T-helper 17 cell (primary cell): ENCODE results near the gene USP34. TPM values are rescaled to one million over a fixed set of nuclear protein-coding genes. Genes with fewer than 3 reads are reported as not detected.
"Not testable (repeated sequence)": the region's sequence is repeated elsewhere in the genome, so short reads cannot be mapped to it uniquely, and the experiment has no call there.

Experiments used
- ATAC-seq: fragments of 150-1000 bp; cut with Tn5 transposase; 2 replicates; pipeline ENCODE4 v1.10.0; 2021; ENCODE audit warnings: mild to moderate bottlenecking, moderate library complexity
- DNase-seq, 3 donors: peaks; one replicate each; pipeline versions ENCODE4 v3.0.0 to v3.0.0-alpha.2; 2020 to 2021
- H3K9me3 ChIP-seq: one replicate; pipeline ENCODE4 v1.7.0; 2013; ENCODE audit warnings: low read length, mild to moderate bottlenecking; ENCODE audit not compliant: control insufficient read depth, poor library complexity, severe bottlenecking
- H3K27ac Mint-ChIP-seq: one replicate; pipeline ENCODE4 v1.8.0; 2022; ENCODE audit warnings: mild to moderate bottlenecking, moderate library complexity, mixed read lengths
- H3K27me3 Mint-ChIP-seq: one replicate; pipeline ENCODE4 v1.8.0; 2022; ENCODE audit warnings: mixed read lengths
- H3K36me3 Mint-ChIP-seq: one replicate; pipeline ENCODE4 v1.8.0; 2022; ENCODE audit warnings: low read depth, mixed read lengths
- H3K4me1 Mint-ChIP-seq: one replicate; pipeline ENCODE4 v1.8.0; 2022; ENCODE audit warnings: mild to moderate bottlenecking, mixed read lengths
- H3K4me3 Mint-ChIP-seq: one replicate; pipeline ENCODE4 v1.8.0; 2022; ENCODE audit warnings: mild to moderate bottlenecking, moderate library complexity, mixed read lengths
- total RNA-seq, 4 donors: library from RNA in 2 of 4; stranded (reverse) in 2 of 4; gene quantifications; one replicate each; pipeline ENCODE4 v1.2.3 and lab custom pipeline; 2022 to 2026

The USP34 gene
- total RNA-seq, 2 donors from 2014 or later: 148 to 170 TPM

DNA sequence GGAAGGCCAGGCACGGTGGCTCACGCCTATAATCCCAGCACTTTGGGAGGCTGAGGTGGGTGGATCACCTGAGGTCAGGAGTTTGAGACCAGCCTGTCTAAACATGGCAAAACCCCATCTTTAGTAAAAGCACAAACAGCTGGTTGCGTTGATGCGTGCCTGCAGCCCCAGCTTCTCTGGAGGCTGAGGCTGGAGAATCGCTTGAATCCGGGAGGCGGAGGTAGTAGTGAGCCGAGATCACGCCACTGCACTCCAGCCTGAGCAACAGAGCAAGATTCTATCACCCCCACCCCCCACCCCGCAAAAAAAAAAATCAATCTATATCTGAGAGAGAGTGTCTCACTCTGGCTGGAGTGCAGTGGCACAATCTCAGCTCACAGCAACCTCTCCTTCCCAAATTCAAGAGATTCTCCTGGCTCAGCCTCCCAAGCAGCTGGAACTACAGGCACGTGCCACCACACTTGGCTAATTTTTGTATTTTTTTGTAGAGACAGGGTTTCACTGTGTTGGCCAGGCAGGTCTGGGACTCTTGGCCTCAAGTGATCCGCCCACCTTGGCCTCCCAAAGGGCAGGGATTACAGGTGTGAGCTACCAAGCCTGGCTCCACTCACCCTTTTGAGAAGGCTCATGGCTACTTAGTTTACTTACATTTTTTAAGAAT, 6.2 kb upstream of the USP34 start:
- not testable (repeated sequence) for H3K4me3 Mint-ChIP-seq, H3K4me1 Mint-ChIP-seq, H3K9me3 ChIP-seq, H3K27me3 Mint-ChIP-seq, ATAC-seq, H3K36me3 Mint-ChIP-seq, DNase-seq
- H3K27ac Mint-ChIP-seq: peak overlapping the region; percentile 29

DNA sequence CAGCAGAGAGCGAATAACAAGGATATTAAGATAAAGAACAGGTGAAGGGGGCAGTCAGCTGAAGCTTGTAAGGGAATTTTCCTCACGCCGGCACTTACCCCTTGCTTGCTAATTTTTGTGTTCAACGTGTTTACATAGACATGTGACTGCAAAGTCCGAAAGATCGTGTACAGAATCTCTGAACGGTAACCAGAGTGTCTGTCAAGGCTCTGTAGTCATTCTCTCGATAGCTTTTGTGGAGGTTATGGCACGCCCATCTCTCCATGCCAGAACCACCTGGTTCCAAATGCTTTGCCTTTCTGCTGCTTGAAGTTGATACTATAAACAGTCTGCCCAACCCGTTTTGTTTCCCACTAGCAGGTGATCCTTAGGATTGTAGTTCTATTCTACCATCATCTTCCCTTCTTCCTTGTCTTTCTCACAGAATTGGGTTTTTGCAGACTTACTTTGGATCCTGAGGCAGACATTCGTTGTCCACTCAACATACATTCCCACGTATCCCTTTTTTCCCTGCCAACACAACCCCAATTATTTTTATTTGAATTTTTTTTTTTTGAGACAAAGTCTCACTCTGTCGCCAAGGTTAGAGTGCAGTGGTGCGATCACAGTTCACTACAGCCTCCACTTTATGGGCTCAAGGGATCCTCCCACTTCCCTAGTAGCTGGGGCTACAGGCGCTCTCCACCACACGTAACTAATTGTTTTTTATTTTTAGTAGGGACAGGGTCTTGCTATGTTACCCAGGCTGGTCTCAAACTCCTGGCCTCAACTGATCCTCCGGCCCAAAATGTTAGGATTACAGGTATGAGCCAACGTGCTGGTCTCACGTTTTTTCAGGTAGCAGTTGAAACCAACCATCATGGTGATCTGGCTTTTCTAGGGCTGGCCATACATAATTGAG, 1.3 kb upstream of the USP34 start:
- ATAC-seq: peak; percentile 16
- DNase-seq: peak in 1 of 3 donors; percentile 7
- Mint-ChIP-seq H3K27ac (peak overlapping the region; percentile 97), H3K4me3 (peak overlapping the region; percentile 95), H3K36me3 (no peaks in the 10 kb centered on the region), H3K4me1 (peaks cover 19% of the 10 kb centered on the region), H3K27me3 (no peaks in the 10 kb centered on the region)
- H3K9me3 ChIP-seq: no peaks in the 10 kb centered on the region

DNA sequence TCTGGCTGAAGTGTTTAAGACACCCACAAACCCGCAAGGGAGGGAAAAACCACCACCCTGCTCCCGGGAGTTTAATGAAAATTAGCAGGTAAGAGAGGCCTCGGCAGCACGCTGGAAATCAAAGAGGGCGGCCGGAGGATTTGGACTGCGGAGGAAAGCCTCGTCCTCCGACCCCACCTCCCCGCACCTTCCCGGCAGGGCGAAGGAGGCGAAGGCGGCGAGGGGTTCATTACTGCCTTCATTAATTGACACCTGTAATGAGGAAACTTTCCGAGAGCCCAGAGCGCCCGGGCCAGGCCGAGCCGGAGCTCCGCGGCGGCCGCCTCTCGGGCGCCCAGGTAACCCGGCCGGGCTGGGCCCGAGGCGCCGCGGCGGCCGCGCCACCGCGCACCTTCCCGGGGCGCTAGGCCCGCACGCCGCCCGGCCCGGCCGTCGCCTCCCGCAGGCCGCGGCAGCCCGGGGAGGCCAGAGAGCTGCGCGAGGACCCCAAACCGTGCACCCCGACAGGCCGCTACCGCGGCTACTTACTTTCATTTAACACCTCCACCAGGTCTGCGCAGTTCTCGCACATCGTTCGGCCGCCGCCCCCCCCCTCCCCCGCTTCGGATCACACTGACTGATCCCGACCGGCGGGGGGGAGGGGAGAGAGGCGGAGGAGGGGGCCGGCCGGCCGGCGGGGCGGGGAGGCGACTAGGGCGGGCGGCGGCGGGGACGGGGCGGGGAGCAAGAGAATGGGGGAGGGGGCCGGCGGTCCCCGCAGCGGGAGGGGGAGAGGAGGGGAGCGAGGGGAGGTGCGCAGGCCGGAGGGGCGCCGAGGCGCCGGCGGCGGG, 550 bp downstream of the USP34 start:
- no peaks in the 10 kb centered on the region for H3K36me3 Mint-ChIP-seq
- H3K9me3 ChIP-seq: no peaks in the 10 kb centered on the region
- H3K27me3 Mint-ChIP-seq: no peaks in the 10 kb centered on the region
- peak overlapping the region; percentile 97 for H3K27ac Mint-ChIP-seq
- DNase-seq: peak; percentile 50 to 84 (median 81)
- peak overlapping the region; percentile 95 for H3K4me3 Mint-ChIP-seq
- peaks cover 17% of the 10 kb centered on the region for H3K4me1 Mint-ChIP-seq
- peak; percentile 42 for ATAC-seq

DNA sequence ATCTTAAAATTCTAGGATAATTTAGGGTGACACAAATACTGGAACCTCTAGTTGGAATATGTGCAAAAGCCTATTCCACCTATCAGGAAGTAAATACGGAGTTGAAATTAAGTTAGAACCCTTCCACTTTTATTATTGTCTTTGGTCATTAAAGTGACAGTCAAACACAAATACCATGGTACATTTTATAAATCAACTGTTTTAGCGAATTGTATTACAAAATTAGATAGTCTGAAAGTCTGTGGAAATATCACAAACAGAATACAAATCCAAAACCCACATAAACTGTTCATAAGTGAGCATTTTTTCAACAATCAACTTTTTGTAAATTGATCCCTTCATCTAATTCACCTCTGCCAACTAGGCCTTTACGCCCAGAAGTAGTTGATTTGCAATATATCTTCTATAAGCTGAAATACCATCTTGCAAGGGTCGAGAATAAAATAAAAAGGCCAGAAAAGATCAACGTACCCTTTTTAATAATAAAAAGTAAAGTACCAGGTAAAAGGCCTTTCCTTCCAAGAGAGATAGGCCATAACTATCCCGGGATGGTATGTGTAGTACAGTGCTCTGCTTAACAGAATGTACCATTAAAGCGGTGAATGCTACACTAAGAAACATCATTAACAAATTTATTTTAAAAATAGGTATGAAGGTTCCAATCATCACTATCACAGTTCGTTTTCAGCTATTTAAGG, 1.3 kb downstream of the USP34 start:
- H3K4me1 Mint-ChIP-seq: peaks cover 19% of the 10 kb centered on the region
- no peaks in the 10 kb centered on the region for H3K36me3 Mint-ChIP-seq
- H3K4me3 Mint-ChIP-seq: peak overlapping the region; percentile 95
- H3K27me3 Mint-ChIP-seq: no peaks in the 10 kb centered on the region
- no peak for DNase-seq
- ATAC-seq: no peak
- H3K9me3 ChIP-seq: no peaks in the 10 kb centered on the region
- H3K27ac Mint-ChIP-seq: peak overlapping the region; percentile 97

GRCh38 chr2:61468231-61468630, 2.7 kb downstream of the USP34 start:
- H3K27ac Mint-ChIP-seq: peak overlapping the region; percentile 97
- H3K9me3 ChIP-seq, H3K36me3 Mint-ChIP-seq, H3K27me3 Mint-ChIP-seq, DNase-seq, ATAC-seq: not testable (repeated sequence)
- peak overlapping the region; percentile 45 for H3K4me3 Mint-ChIP-seq
- H3K4me1 Mint-ChIP-seq: peaks cover 21% of the 10 kb centered on the region

DNA sequence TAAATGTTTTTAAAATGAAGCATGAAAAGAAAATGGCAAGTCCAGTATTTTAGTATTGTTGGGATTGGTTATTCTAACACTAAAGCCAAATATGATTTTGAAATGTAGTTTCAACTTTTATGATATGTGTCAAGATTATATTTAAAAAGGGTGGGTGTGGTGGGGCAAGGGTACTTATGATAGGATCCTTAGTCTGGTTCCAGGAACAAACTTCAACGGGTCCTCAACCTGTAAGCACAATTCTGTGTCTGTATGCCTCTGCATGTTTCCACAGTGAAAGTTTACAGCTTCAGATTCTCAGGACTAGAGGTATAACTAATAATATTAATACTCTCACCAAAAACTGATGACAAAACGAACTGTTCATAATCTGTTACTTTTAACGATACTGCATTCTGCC, 5.8 kb downstream of the USP34 start:
- Mint-ChIP-seq H3K4me1 (peaks cover 25% of the 10 kb centered on the region), H3K36me3 (no peaks in the 10 kb centered on the region), H3K27me3 (no peaks in the 10 kb centered on the region), H3K27ac (peak overlapping the region; percentile 53), H3K4me3 (no peak overlapping the region)
- DNase-seq: no peak
- no peaks in the 10 kb centered on the region for H3K9me3 ChIP-seq
- no peak for ATAC-seq

DNA sequence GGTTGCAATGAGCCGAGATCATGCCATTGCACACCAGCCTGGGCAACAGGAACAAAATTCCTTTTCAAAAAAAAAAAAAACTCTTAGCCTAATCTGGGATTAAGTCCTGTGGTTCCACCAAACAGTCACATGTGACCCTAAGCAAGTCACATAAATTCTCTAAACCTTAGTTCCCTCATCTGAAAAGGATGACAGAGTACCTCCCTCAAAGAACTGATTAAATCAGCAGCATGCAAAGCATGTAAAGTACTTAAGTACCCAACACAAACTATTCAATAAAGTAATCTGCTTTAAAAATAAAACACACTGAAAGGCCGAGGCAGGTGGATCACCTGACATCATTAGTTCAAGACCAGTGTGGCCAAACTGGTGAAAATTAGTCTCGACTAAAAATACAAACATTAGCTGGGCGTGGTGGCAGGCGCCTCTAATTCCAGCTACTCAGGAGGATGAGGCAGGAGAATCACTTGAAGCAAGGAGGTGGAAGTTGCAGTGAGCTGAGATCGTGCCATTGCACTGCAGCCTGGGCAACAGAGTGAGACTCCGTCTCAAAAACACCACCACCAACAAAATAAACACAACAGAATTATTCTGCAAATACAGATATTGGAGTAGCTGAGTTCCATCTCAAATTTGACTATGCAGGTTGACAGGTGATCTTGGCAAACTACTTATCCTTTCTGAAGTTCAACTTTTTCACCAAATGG, 7.0 kb downstream of the USP34 start:
- ATAC-seq (peak; percentile 8), DNase-seq (no peak)
- peak overlapping the region; percentile 53 for H3K27ac Mint-ChIP-seq
- H3K27me3 Mint-ChIP-seq: no peaks in the 10 kb centered on the region
- no peaks in the 10 kb centered on the region for H3K36me3 Mint-ChIP-seq
- peak overlapping the region; percentile 21 for H3K4me3 Mint-ChIP-seq
- no peaks in the 10 kb centered on the region for H3K9me3 ChIP-seq
- H3K4me1 Mint-ChIP-seq: peaks cover 24% of the 10 kb centered on the region

- H3K36me3 Mint-ChIP-seq: no peaks in the 10 kb centered on the region
- H3K4me1 Mint-ChIP-seq: peaks cover 31% of the 10 kb centered on the region
- H3K27ac Mint-ChIP-seq: no peak overlapping the region
Measured at GRCh38 chr2:61461404-61461803, 9.5 kb downstream of the USP34 start.

DNA sequence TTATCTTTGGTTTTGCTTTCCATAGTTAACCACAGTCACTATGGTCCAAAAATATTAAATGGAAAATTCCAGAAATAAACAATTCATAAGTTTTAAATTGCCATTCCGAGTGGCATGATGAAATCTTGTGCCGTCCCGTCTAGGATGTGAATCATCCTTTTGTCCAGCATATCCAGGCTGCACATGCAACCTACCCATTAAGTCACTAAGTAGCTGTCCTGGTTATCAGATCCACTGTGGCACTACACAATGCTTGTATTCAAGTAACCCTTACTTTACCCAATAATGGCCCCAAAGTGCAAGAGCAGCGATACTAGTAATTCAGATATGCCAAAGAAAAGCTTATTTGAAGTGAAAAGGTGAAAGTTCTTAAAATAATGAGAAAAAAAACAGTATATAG, 10.7 kb downstream of the USP34 start:
- Mint-ChIP-seq H3K27ac (peak overlapping the region; percentile 11), H3K4me3 (no peak overlapping the region), H3K27me3 (no peaks in the 10 kb centered on the region), H3K36me3 (no peaks in the 10 kb centered on the region), H3K4me1 (peaks cover 40% of the 10 kb centered on the region)
- no peak for DNase-seq
- H3K9me3 ChIP-seq: no peaks in the 10 kb centered on the region
- no peak for ATAC-seq

More at GRCh38 chr2:61461404-61461803, 9.5 kb downstream of the USP34 start:
- DNase-seq: no peak
- no peak for ATAC-seq
- no peaks in the 10 kb centered on the region for H3K9me3 ChIP-seq
- no peaks in the 10 kb centered on the region for H3K27me3 Mint-ChIP-seq
- no peak overlapping the region for H3K4me3 Mint-ChIP-seq

DNA sequence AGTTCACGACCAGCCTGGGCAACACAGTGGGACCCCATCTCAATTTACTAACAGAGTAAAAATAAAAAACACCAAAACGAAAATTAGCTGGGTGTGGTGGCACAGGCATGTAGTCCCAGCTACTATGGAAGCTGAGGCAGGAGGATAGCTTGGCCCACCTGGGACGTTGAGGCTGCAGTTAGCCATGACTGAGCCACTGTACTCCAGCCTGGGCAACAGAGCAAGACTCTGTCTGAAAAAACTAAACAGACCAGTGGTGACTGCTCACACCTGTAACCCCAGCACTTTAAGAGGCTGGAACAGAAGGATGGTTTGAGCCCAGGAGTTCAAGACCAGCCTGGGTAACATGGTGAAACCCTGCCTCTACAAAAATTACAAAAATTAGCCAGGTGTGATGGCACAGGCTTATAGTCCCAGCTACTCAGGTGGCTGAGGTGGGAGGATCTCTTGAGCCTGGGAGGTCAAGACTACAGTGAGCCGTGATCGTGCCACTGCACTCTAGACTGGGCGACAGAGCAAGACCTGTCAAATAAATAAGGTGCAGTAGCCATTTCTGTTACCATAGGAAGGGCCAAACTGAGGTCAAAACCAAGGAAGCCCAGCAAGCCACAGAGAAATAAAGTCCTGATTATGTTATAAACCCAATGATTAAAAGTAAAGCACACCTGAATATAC, 14.0 kb downstream of the USP34 start:
- H3K4me3 Mint-ChIP-seq: peak overlapping the region; percentile 15
- peaks cover 41% of the 10 kb centered on the region for H3K4me1 Mint-ChIP-seq
- peak overlapping the region; percentile 27 for H3K27ac Mint-ChIP-seq

DNA sequence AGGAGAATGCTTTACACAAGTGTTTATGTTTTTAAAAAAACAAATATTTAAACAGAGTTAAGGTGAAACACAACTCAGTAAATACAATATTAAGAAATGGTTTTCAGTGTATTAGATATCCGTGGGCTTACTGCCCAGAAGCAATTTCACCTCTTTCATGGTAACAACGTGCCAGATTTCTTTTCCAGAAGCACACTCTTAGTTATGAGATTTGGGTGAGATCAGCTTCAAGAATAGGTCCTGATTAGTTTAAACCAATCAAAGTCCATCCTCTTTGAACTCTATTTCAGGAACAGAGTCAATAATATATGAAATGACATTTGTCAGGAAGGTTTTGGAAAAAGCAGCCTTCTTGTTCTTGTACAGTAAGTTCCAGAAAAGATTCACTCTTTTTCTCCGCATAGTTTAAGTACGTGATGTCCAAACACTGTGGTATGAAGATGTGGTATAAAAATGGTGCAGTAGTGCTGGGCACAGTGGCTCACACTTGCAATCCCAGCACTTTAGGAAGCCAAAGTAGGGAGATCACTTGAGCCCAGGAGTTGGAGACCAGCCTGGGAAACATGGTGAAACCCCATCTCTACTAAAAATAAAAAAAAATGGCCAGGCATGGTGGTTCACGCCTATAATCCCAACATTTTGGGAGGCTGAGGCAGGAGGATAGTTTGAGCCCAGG, 14.7 kb downstream of the USP34 start:
- ATAC-seq (no peak), DNase-seq (no peak)
- no peaks in the 10 kb centered on the region for H3K27me3 Mint-ChIP-seq
- no peaks in the 10 kb centered on the region for H3K36me3 Mint-ChIP-seq
- no peaks in the 10 kb centered on the region for H3K9me3 ChIP-seq
- H3K4me3 Mint-ChIP-seq: peak overlapping the region; percentile 15
- peaks cover 37% of the 10 kb centered on the region for H3K4me1 Mint-ChIP-seq
- peak overlapping the region; percentile 27 for H3K27ac Mint-ChIP-seq

More for the DNA sequence above, 14.0 kb downstream of the USP34 start:
- no peaks in the 10 kb centered on the region for H3K9me3 ChIP-seq
- H3K27me3 Mint-ChIP-seq: no peaks in the 10 kb centered on the region
- ATAC-seq: no peak
- H3K36me3 Mint-ChIP-seq: no peaks in the 10 kb centered on the region
- no peak for DNase-seq
